ENCODE data around the gene ZNF287.

DNA sequence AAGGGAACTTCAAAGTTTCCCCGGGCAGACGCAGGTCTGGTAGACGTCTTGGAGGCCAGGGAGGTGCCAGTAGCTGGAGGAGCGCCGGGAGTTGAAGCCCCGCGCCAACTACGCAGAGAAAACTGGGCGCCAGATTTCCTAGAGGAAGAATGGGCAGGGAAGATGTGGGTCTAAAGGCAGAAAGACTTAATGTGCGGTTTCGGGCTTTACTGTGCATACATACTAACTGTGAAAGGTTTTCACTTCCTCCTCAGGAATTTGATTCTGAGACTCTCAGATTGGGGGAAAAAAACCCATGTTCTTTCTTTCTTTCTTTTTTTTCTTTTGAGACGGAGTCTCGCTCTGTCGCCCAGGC, 331 bp upstream of the ZNF287 start:
- TF ChIP-seq CTCF (IDR thresholded peaks at IDR 0.05) (no peak), POLR2A (IDR thresholded peaks at IDR 0.05) (no peak)
